IMR-90 (cell line): ENCODE measurements around the gene TRDN. TPM values are rescaled to one million over a fixed set of nuclear protein-coding genes. Genes with fewer than 3 reads are reported as not detected.

Experiments used
- ATAC-seq: fragments of 200-7000 bp; cut with Tn5 transposase; 2 replicates; pipeline ENCODE4 v1.9.1; 2020; ENCODE audit warnings: low read depth, mild to moderate bottlenecking, moderate library complexity
- BruUV-seq: library from RNA; stranded (reverse); fragments of 400-500 nt; replicated peaks from 2 replicates; lab custom pipeline; 2021; lab: Mats Ljungman, UMichigan
- CTCF ChIA-PET: fragments of 300-600 bp; formaldehyde crosslinking; extraction: SDS; loops from one replicate; lab custom pipeline; 2021; ENCODE audit warnings: antibody characterized with exemption; lab: Yijun Ruan, JAX
- POLR2A ChIA-PET: fragments of 300-600 bp; sonication (Branson Sonifier 250); formaldehyde crosslinking; loops from one replicate; lab custom pipeline; 2022; ENCODE audit warnings: antibody characterized with exemption; ENCODE audit not compliant: unreplicated experiment; lab: Charles Lee
- DNase-seq: peaks from one replicate; pipeline ENCODE4 v3.0.0; 2013
- H2AFZ ChIP-seq: replicated peaks from 2 replicates; pipeline ENCODE3; 2013; ENCODE audit warnings: low read length, mild to moderate bottlenecking; ENCODE audit not compliant: poor library complexity
- H2AK5ac ChIP-seq: 2 replicates; pipeline ENCODE4 v1.6.1; 2013; ENCODE audit warnings: low read depth, low read length, inconsistent platforms
- H2AK9ac ChIP-seq: replicated peaks from 2 replicates; pipeline ENCODE3; 2013; ENCODE audit warnings: mild to moderate bottlenecking, low read depth, low read length, moderate library complexity; ENCODE audit not compliant: poor library complexity
- H2BK120ac ChIP-seq: 2 replicates; pipeline ENCODE4 v1.6.1; 2013; ENCODE audit warnings: low read depth, low read length, inconsistent platforms
- H2BK15ac ChIP-seq: 3 replicates; pipeline ENCODE4 v1.6.1; 2013; ENCODE audit warnings: low read depth, low read length, inconsistent platforms
- H2BK20ac ChIP-seq: 2 replicates; pipeline ENCODE4 v1.6.1; 2013; ENCODE audit warnings: low read depth, mild to moderate bottlenecking, inconsistent platforms, low read length, moderate library complexity
- H2BK5ac ChIP-seq: 2 replicates; pipeline ENCODE4 v1.6.1; 2013; ENCODE audit warnings: mild to moderate bottlenecking, low read depth, low read length, inconsistent platforms; ENCODE audit not compliant: poor library complexity, severe bottlenecking
- H3K14ac ChIP-seq: replicated peaks from 2 replicates; pipeline ENCODE4 v1.6.1; 2013; ENCODE audit warnings: low read depth, low read length, inconsistent platforms
- H3K18ac ChIP-seq: 2 replicates; pipeline ENCODE4 v1.6.1; 2013; ENCODE audit warnings: low read depth, low read length, control low read depth
- H3K23ac ChIP-seq: 2 replicates; pipeline ENCODE4 v1.6.1; 2013; ENCODE audit warnings: low read depth, low read length, inconsistent platforms
- H3K27ac ChIP-seq: 2 replicates; pipeline ENCODE4 v1.5.1; 2013; ENCODE audit warnings: mild to moderate bottlenecking, control low read depth, low read length; ENCODE audit not compliant: insufficient read depth
- H3K27me3 ChIP-seq: 2 replicates; pipeline ENCODE4 v1.6.1; 2013; ENCODE audit warnings: low read length; ENCODE audit not compliant: control insufficient read depth, insufficient read depth
- H3K36me3 ChIP-seq: 2 replicates; pipeline ENCODE4 v1.6.1; 2013; ENCODE audit warnings: low read length, mixed read lengths; ENCODE audit not compliant: control insufficient read depth, insufficient read depth
- H3K4ac ChIP-seq: 2 replicates; pipeline ENCODE4 v1.6.1; 2013; ENCODE audit warnings: low read depth, low read length, inconsistent platforms
- H3K4me1 ChIP-seq: 2 replicates; pipeline ENCODE4 v1.6.1; 2013; ENCODE audit warnings: low read length, mixed read lengths; ENCODE audit not compliant: control insufficient read depth, insufficient read depth
- H3K4me2 ChIP-seq: 2 replicates; pipeline ENCODE4 v1.6.1; 2013; ENCODE audit warnings: low read depth, mild to moderate bottlenecking, control low read depth, low read length, moderate library complexity
- H3K4me3 ChIP-seq: 2 replicates; pipeline ENCODE4 v1.5.1; 2013; ENCODE audit warnings: low read depth, mild to moderate bottlenecking, control low read depth, low read length, moderate library complexity; ENCODE audit not compliant: insufficient read depth
- H3K56ac ChIP-seq: 2 replicates; pipeline ENCODE4 v1.6.1; 2013; ENCODE audit warnings: low read length, inconsistent platforms; ENCODE audit not compliant: insufficient read depth; ENCODE audit errors: extremely low read depth
- H3K79me1 ChIP-seq, 2 experiments: 2 replicates each; pipeline ENCODE4 v1.6.1; 2013; ENCODE audit warnings: low read length in 2 of 2, inconsistent platforms in 1 of 2, low read depth in 1 of 2
- H3K9ac ChIP-seq: 2 replicates; pipeline ENCODE4 v1.6.1; 2013; ENCODE audit warnings: low read depth, low read length, control low read depth
- H3K9me1 ChIP-seq: 2 replicates; pipeline ENCODE4 v1.6.1; 2013; ENCODE audit warnings: low read length, inconsistent platforms; ENCODE audit not compliant: insufficient read depth
- H3K9me3 ChIP-seq: 2 replicates; pipeline ENCODE4 v1.6.1; 2013; ENCODE audit warnings: low read length; ENCODE audit not compliant: control insufficient read depth, insufficient read depth
- H4K20me1 ChIP-seq: 2 replicates; pipeline ENCODE4 v1.6.1; 2013; ENCODE audit warnings: low read length, inconsistent platforms; ENCODE audit not compliant: insufficient read depth
- H4K5ac ChIP-seq: 2 replicates; pipeline ENCODE4 v1.6.1; 2013; ENCODE audit warnings: mild to moderate bottlenecking, low read depth, low read length, control low read depth
- H4K8ac ChIP-seq, 2 experiments: 2 replicates each; pipeline ENCODE4 v1.6.1; 2013; ENCODE audit warnings: low read depth in 2 of 2, low read length in 2 of 2, control low read depth in 1 of 2, inconsistent platforms in 1 of 2
- H4K91ac ChIP-seq: 2 replicates; pipeline ENCODE4 v1.6.1; 2013; ENCODE audit warnings: low read depth, low read length, inconsistent platforms; ENCODE audit not compliant: insufficient read depth
- BHLHE40 ChIP-seq: fragments of 150-350 bp; IDR thresholded peaks from 2 replicates; pipeline ENCODE4 v1.6.1; 2016; ENCODE audit warnings: mild to moderate bottlenecking, low read depth, low read length
- CEBPB ChIP-seq: IDR thresholded peaks from 2 replicates; pipeline ENCODE4 v1.6.1; 2012; ENCODE audit warnings: low read depth, low read length, improper control_type of control experiment
- CHD1 ChIP-seq: IDR thresholded peaks from 2 replicates; pipeline ENCODE4 v1.6.1; 2012; ENCODE audit warnings: low read depth, low read length, improper control_type of control experiment
- CTCF ChIP-seq: conservative IDR thresholded peaks from 2 replicates; pipeline ENCODE4 v1.5.1; 2012; ENCODE audit warnings: mild to moderate bottlenecking, low read depth, low read length, improper control_type of control experiment
- ELK1 ChIP-seq: fragments of 150-350 bp; IDR thresholded peaks from 2 replicates; pipeline ENCODE4 v1.6.1; 2016; ENCODE audit warnings: low read depth, mild to moderate bottlenecking, low read length, moderate library complexity, borderline replicate concordance
- FOS ChIP-seq: fragments of 150-350 bp; IDR thresholded peaks from 2 replicates; pipeline ENCODE4 v1.6.1; 2016; ENCODE audit warnings: low read depth, low read length
- MAFK ChIP-seq: IDR thresholded peaks from 2 replicates; pipeline ENCODE4 v1.6.1; 2012; ENCODE audit warnings: low read depth, low read length, improper control_type of control experiment
- MAZ ChIP-seq: IDR thresholded peaks from 2 replicates; pipeline ENCODE4 v1.6.1; 2012; ENCODE audit warnings: low read depth, mild to moderate bottlenecking, low read length, improper control_type of control experiment, moderate library complexity, borderline replicate concordance
- MXI1 ChIP-seq: IDR thresholded peaks from 2 replicates; pipeline ENCODE4 v1.6.1; 2012; ENCODE audit warnings: low read depth, mild to moderate bottlenecking, low read length, moderate library complexity, borderline replicate concordance
- NFE2L2 ChIP-seq: fragments of 150-350 bp; IDR thresholded peaks from 2 replicates; pipeline ENCODE4 v1.6.1; 2016; ENCODE audit warnings: low read depth, mild to moderate bottlenecking, low read length
- POLR2A ChIP-seq: IDR thresholded peaks from 2 replicates; pipeline ENCODE4 v1.6.1; 2012; ENCODE audit warnings: mild to moderate bottlenecking, low read depth, low read length
- RAD21 ChIP-seq: IDR thresholded peaks from 2 replicates; pipeline ENCODE4 v1.6.1; 2012; ENCODE audit warnings: low read length, improper control_type of control experiment
- RCOR1 ChIP-seq: IDR thresholded peaks from 2 replicates; pipeline ENCODE4 v1.6.1; 2012; ENCODE audit warnings: mild to moderate bottlenecking, low read length, improper control_type of control experiment; ENCODE audit not compliant: insufficient replicate concordance
- RFX5 ChIP-seq: IDR thresholded peaks from 2 replicates; pipeline ENCODE4 v1.8.0; 2012; ENCODE audit warnings: low read depth, mild to moderate bottlenecking, low read length, moderate library complexity
- SMC3 ChIP-seq: fragments of 150-350 bp; IDR thresholded peaks from 2 replicates; pipeline ENCODE4 v1.6.1; 2016; ENCODE audit warnings: low read depth, mild to moderate bottlenecking, antibody characterized with exemption, low read length, moderate library complexity
- USF2 ChIP-seq: fragments of 150-350 bp; IDR thresholded peaks from 2 replicates; pipeline ENCODE4 v1.6.1; 2017; ENCODE audit warnings: mild to moderate bottlenecking, antibody characterized with exemption, low read length, low read depth
- WGBS, 2 experiments: methylation state at CpG; one replicate each; pipeline versions ENCODE4 v1.1.5 to v1.1.7; 2013; ENCODE audit warnings: missing lambda C conversion rate in 2 of 2; ENCODE audit not compliant: insufficient read length in 1 of 2; ENCODE audit errors: extremely low coverage in 2 of 2; 5-methylcytosine and 5-hydroxymethylcytosine counted together
- dilution Hi-C: fragments of 300-500 bp; cut with HindIII; formaldehyde crosslinking; loops from one replicate; pipeline ENCODE4 v1.14.3; 2018; ENCODE audit warnings: low sequenced_read_pairs; ENCODE audit not compliant: unreplicated experiment
- in situ Hi-C: fragments of 300-500 bp; cut with MboI; formaldehyde crosslinking; loops from 3 replicates; pipeline ENCODE4 v1.14.3; 2019; ENCODE audit warnings: low sequenced_read_pairs, inconsistent platforms, mixed read lengths
- intact Hi-C: fragments of 100-400 bp; cut with micrococcal nuclease; formaldehyde crosslinking; loops from 2 replicates; pipeline ENCODE4 v1.10.0; 2022
- polyA plus RNA-seq, 3 experiments: library from polyadenylated mRNA; depleted of rRNA; stranded (reverse); fragments of >200 nt; gene quantifications; 2 replicates each; pipeline ENCODE4 v1.2.3, GENCODE V29; 2012; ENCODE audit warnings: low replicate concordance in 1 of 3
- total RNA-seq: library from RNA; depleted of rRNA; stranded (reverse); fragments of >200 nt; gene quantifications from 2 replicates; pipeline ENCODE4 v1.2.3, GENCODE V29; 2012

The TRDN gene
- total and polyA plus RNA-seq, 2 of the 4 experiments (the other 2 are of a cell fraction), result not detected

- no peaks in the 10 kb centered on the region for H3K27me3 ChIP-seq
- no peak overlapping the region for H4K91ac ChIP-seq
- no peak overlapping the region for H4K5ac ChIP-seq
- no peak overlapping the region for H2BK15ac ChIP-seq
- H3K4me1 ChIP-seq, result no peaks in the 10 kb centered on the region
- ATAC-seq (no peak), DNase-seq (no peak)
- no peak overlapping the region for H3K56ac ChIP-seq
- H3K79me1 ChIP-seq, result no peaks in the 10 kb centered on the region
- no TSS peak for BruUV-seq
- TF ChIP-seq RFX5 (no peak), NFE2L2 (no peak), CHD1 (no peak), RAD21 (no peak), RCOR1 (no peak), CTCF (no peak), BHLHE40 (no peak), FOS (no peak), MAFK (no peak), CEBPB (no peak), USF2 (no peak), MXI1 (no peak), MAZ (no peak), POLR2A (no peak), SMC3 (no peak), ELK1 (no peak)
- H3K4ac ChIP-seq, result no peak overlapping the region
- H2BK20ac ChIP-seq, result no peak overlapping the region
- H3K4me2 ChIP-seq, result no peak overlapping the region
- H3K9me1 ChIP-seq, result no peaks in the 10 kb centered on the region
- H2BK120ac ChIP-seq, result no peak overlapping the region
- no peak overlapping the region for H4K8ac ChIP-seq
- no peak overlapping the region for H3K23ac ChIP-seq
- H2AK9ac ChIP-seq, result no peak overlapping the region
- no peak overlapping the region for H2BK5ac ChIP-seq
- H3K36me3 ChIP-seq, result no peaks in the 10 kb centered on the region
- intact Hi-C loops, result no loop called here
- H3K18ac ChIP-seq, result no peak overlapping the region
- no peak overlapping the region for H3K4me3 ChIP-seq
- no peak overlapping the region for H2AK5ac ChIP-seq
- no peak overlapping the region for H2AFZ ChIP-seq
- no peak overlapping the region for H3K27ac ChIP-seq
- dilution Hi-C loops, result no loop called here
- H4K20me1 ChIP-seq, result no peaks in the 10 kb centered on the region
- WGBS, 2 experiments, result no CpG with 5 or more reads among the region's 1 CpG
- in situ Hi-C loops, result no loop called here
- H3K9ac ChIP-seq, result no peak overlapping the region
- CTCF ChIA-PET, result no interaction called here
- H3K14ac ChIP-seq, result no peak overlapping the region
- POLR2A ChIA-PET, result no interaction called here
- H3K9me3 ChIP-seq, result peaks cover 16% of the 10 kb centered on the region
Measured at GRCh38 chr6:123295181-123295580, 341.6 kb downstream of the TRDN start.
